Activated naive CD4-positive, alpha-beta T cell treated with anti-CD3 and anti-CD28 coated beads, Interleukin-2, amount 50 U/mL, for 24 hours (primary cell): ENCODE data around the gene MTERF4.
"Not testable (repeated sequence)": the region's sequence is repeated elsewhere in the genome, so short reads cannot be mapped to it uniquely, and the experiment has no call there.

Source experiments
- H3K27ac Mint-ChIP-seq: one replicate; pipeline ENCODE4 v1.8.0; 2021; ENCODE audit warnings: mild to moderate bottlenecking, mixed read lengths
- H3K27me3 Mint-ChIP-seq: one replicate; pipeline ENCODE4 v1.8.0; 2021; ENCODE audit warnings: mixed read lengths
- H3K36me3 Mint-ChIP-seq: one replicate; pipeline ENCODE4 v1.8.0; 2021; ENCODE audit warnings: mixed read lengths
- H3K4me1 Mint-ChIP-seq: one replicate; pipeline ENCODE4 v1.8.0; 2021; ENCODE audit warnings: mixed read lengths
- H3K4me3 Mint-ChIP-seq: one replicate; pipeline ENCODE4 v1.8.0; 2021; ENCODE audit warnings: mild to moderate bottlenecking, mixed read lengths
- H3K9me3 Mint-ChIP-seq: one replicate; pipeline ENCODE4 v1.8.0; 2021; ENCODE audit warnings: mixed read lengths

The MTERF4 gene

GRCh38 chr2:241109210-241110088 lies 7.4 kb upstream of the MTERF4 start:
- peaks cover 54% of the 10 kb centered on the region for H3K4me1 Mint-ChIP-seq
- peaks cover 6% of the 10 kb centered on the region for H3K36me3 Mint-ChIP-seq
- peak overlapping the region; percentile 97 for H3K27ac Mint-ChIP-seq
- H3K4me3 Mint-ChIP-seq, result peak overlapping the region; percentile 74
- no peaks in the 10 kb centered on the region for H3K27me3 Mint-ChIP-seq
- no peaks in the 10 kb centered on the region for H3K9me3 Mint-ChIP-seq

- Mint-ChIP-seq H3K4me1 (peaks cover 54% of the 10 kb centered on the region), H3K27ac (peak overlapping the region; percentile 97)
Measured at GRCh38 chr2:241108271-241109209, 6.5 kb upstream of the MTERF4 start.

GRCh38 chr2:241107031-241107783 lies 5.1 kb upstream of the MTERF4 start:
- H3K4me1 Mint-ChIP-seq, result peaks cover 58% of the 10 kb centered on the region
- H3K27me3 Mint-ChIP-seq, result no peaks in the 10 kb centered on the region
- no peaks in the 10 kb centered on the region for H3K9me3 Mint-ChIP-seq
- H3K36me3 Mint-ChIP-seq, result peaks cover 6% of the 10 kb centered on the region
- H3K4me3 Mint-ChIP-seq, result no peak overlapping the region
- peak overlapping the region; percentile 95 for H3K27ac Mint-ChIP-seq

More at GRCh38 chr2:241108271-241109209, 6.5 kb upstream of the MTERF4 start:
- H3K9me3 Mint-ChIP-seq, result no peaks in the 10 kb centered on the region
- peak overlapping the region; percentile 74 for H3K4me3 Mint-ChIP-seq
- H3K36me3 Mint-ChIP-seq, result peaks cover 6% of the 10 kb centered on the region
- H3K27me3 Mint-ChIP-seq, result no peaks in the 10 kb centered on the region

GRCh38 chr2:241105641-241106040 lies 3.6 kb upstream of the MTERF4 start:
- no peaks in the 10 kb centered on the region for H3K9me3 Mint-ChIP-seq
- H3K4me1 Mint-ChIP-seq, result peaks cover 53% of the 10 kb centered on the region
- no peak overlapping the region for H3K4me3 Mint-ChIP-seq
- H3K36me3 Mint-ChIP-seq, result peaks cover 6% of the 10 kb centered on the region
- H3K27ac Mint-ChIP-seq, result peak overlapping the region; percentile 41
- no peaks in the 10 kb centered on the region for H3K27me3 Mint-ChIP-seq

- not testable (repeated sequence) for H3K4me3 Mint-ChIP-seq, H3K36me3 Mint-ChIP-seq, H3K27ac Mint-ChIP-seq, H3K27me3 Mint-ChIP-seq, H3K9me3 Mint-ChIP-seq
- peaks cover 55% of the 10 kb centered on the region for H3K4me1 Mint-ChIP-seq
Measured at GRCh38 chr2:241104611-241105010, 2.5 kb upstream of the MTERF4 start.

- Mint-ChIP-seq H3K27ac (peak overlapping the region; percentile 98), H3K36me3 (peaks cover 7% of the 10 kb centered on the region), H3K9me3 (no peaks in the 10 kb centered on the region), H3K4me3 (peak overlapping the region; percentile 97), H3K4me1 (peaks cover 57% of the 10 kb centered on the region), H3K27me3 (no peaks in the 10 kb centered on the region)
Measured at GRCh38 chr2:241103176-241103595, 1.1 kb upstream of the MTERF4 start.

- H3K4me1 Mint-ChIP-seq, result peaks cover 79% of the 10 kb centered on the region
- no peaks in the 10 kb centered on the region for H3K27me3 Mint-ChIP-seq
- H3K9me3 Mint-ChIP-seq, result no peaks in the 10 kb centered on the region
- peak overlapping the region; percentile 37 for H3K4me3 Mint-ChIP-seq
- H3K27ac Mint-ChIP-seq, result no peak overlapping the region
- H3K36me3 Mint-ChIP-seq, result peaks cover 24% of the 10 kb centered on the region
Measured at GRCh38 chr2:241099246-241099645, 2.8 kb downstream of the MTERF4 start.

- H3K27me3 Mint-ChIP-seq, result no peaks in the 10 kb centered on the region
- no peak overlapping the region for H3K27ac Mint-ChIP-seq
- no peaks in the 10 kb centered on the region for H3K9me3 Mint-ChIP-seq
- H3K4me3 Mint-ChIP-seq, result no peak overlapping the region
- H3K4me1 Mint-ChIP-seq, result peaks cover 74% of the 10 kb centered on the region
- H3K36me3 Mint-ChIP-seq, result peaks cover 24% of the 10 kb centered on the region
Measured at GRCh38 chr2:241096979-241097378, 5.1 kb downstream of the MTERF4 start.

- H3K9me3 Mint-ChIP-seq, result no peaks in the 10 kb centered on the region
- peak overlapping the region; percentile 68 for H3K27ac Mint-ChIP-seq
- H3K4me1 Mint-ChIP-seq, result peaks cover 74% of the 10 kb centered on the region
- peak overlapping the region; percentile 57 for H3K4me3 Mint-ChIP-seq
- H3K36me3 Mint-ChIP-seq, result peaks cover 24% of the 10 kb centered on the region
- H3K27me3 Mint-ChIP-seq, result no peaks in the 10 kb centered on the region
Measured at GRCh38 chr2:241095594-241096290, 6.3 kb downstream of the MTERF4 start.

GRCh38 chr2:241094924-241095420 lies 7.1 kb downstream of the MTERF4 start:
- H3K4me1 Mint-ChIP-seq, result peaks cover 70% of the 10 kb centered on the region
- H3K4me3 Mint-ChIP-seq, result no peak overlapping the region
- H3K27me3 Mint-ChIP-seq, result no peaks in the 10 kb centered on the region
- H3K36me3 Mint-ChIP-seq, result peaks cover 26% of the 10 kb centered on the region
- H3K27ac Mint-ChIP-seq, result no peak overlapping the region
- H3K9me3 Mint-ChIP-seq, result no peaks in the 10 kb centered on the region

- Mint-ChIP-seq H3K27ac (peak overlapping the region; percentile 73), H3K4me1 (peaks cover 67% of the 10 kb centered on the region)
Measured at GRCh38 chr2:241094172-241094571, 7.9 kb downstream of the MTERF4 start.

GRCh38 chr2:241093133-241093781 lies 8.8 kb downstream of the MTERF4 start:
- Mint-ChIP-seq H3K4me1 (peaks cover 62% of the 10 kb centered on the region), H3K36me3 (peaks cover 19% of the 10 kb centered on the region)
- H3K9me3 Mint-ChIP-seq, H3K27me3 Mint-ChIP-seq, H3K27ac Mint-ChIP-seq, H3K4me3 Mint-ChIP-seq: not testable (repeated sequence)

More at GRCh38 chr2:241094172-241094571, 7.9 kb downstream of the MTERF4 start:
- no peak overlapping the region for H3K4me3 Mint-ChIP-seq
- no peaks in the 10 kb centered on the region for H3K9me3 Mint-ChIP-seq
- no peaks in the 10 kb centered on the region for H3K27me3 Mint-ChIP-seq
- peaks cover 23% of the 10 kb centered on the region for H3K36me3 Mint-ChIP-seq

- H3K27ac Mint-ChIP-seq, result peak overlapping the region; percentile 81
- H3K9me3 Mint-ChIP-seq, result no peaks in the 10 kb centered on the region
- H3K4me1 Mint-ChIP-seq, result peaks cover 56% of the 10 kb centered on the region
- peaks cover 23% of the 10 kb centered on the region for H3K36me3 Mint-ChIP-seq
- H3K4me3 Mint-ChIP-seq, result no peak overlapping the region
- H3K27me3 Mint-ChIP-seq, result no peaks in the 10 kb centered on the region
Measured at GRCh38 chr2:241092677-241093076, 9.4 kb downstream of the MTERF4 start.
